B cell (primary cell): ENCODE data around the gene FOXP3.

Source experiments
- EZH2 ChIP-seq: IDR thresholded peaks from 2 replicates; pipeline ENCODE4 v1.6.1; 2012; ENCODE audit warnings: borderline replicate concordance, low read depth, mild to moderate bottlenecking, moderate library complexity, low read length; ENCODE audit not compliant: insufficient read depth, poor library complexity, severe bottlenecking
- TF ChIP-seq, protein P1 (sequence below): fragments of 200-600 bp; IDR thresholded peaks from one replicate; pipeline ENCODE4 v1.8.0; 2022; ENCODE audit warnings: antibody characterized with exemption, mild to moderate bottlenecking

DNA sequence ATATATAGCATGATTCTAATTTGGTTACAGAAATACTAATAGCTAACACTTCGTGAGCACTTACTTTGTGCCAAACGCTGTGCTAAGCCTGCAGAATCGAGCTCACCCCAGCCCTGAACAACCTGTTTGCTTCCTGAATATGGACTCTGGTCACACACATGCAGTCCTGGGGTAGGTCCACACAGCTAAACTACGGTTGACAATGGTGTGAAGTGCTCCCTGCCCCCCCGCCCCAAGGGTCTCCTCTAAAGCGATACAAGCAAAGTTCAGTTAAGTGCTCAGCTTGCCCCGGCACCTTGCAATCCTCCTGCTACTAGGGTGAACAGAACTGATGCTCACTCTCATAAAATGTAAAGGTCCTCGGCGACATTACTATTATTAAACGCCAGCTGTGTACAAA lies 879 bp downstream of the FOXP3 start:
- TF ChIP-seq, protein P1, sequence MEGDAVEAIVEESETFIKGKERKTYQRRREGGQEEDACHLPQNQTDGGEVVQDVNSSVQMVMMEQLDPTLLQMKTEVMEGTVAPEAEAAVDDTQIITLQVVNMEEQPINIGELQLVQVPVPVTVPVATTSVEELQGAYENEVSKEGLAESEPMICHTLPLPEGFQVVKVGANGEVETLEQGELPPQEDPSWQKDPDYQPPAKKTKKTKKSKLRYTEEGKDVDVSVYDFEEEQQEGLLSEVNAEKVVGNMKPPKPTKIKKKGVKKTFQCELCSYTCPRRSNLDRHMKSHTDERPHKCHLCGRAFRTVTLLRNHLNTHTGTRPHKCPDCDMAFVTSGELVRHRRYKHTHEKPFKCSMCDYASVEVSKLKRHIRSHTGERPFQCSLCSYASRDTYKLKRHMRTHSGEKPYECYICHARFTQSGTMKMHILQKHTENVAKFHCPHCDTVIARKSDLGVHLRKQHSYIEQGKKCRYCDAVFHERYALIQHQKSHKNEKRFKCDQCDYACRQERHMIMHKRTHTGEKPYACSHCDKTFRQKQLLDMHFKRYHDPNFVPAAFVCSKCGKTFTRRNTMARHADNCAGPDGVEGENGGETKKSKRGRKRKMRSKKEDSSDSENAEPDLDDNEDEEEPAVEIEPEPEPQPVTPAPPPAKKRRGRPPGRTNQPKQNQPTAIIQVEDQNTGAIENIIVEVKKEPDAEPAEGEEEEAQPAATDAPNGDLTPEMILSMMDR = no peak
- no peak for TF ChIP-seq EZH2
